PFSK-1 (cell line): Measurements from ENCODE around the gene FBN1.

Experiments used
- POLR2AphosphoS5 ChIP-seq: IDR thresholded peaks from 2 replicates; pipeline ENCODE4 v1.6.1; 2012; ENCODE audit warnings: low read depth, mild to moderate bottlenecking, control low read depth, low read length, moderate library complexity
- SIN3A ChIP-seq: IDR thresholded peaks from 2 replicates; pipeline ENCODE4 v1.6.1; 2012; ENCODE audit warnings: mild to moderate bottlenecking, low read length, moderate library complexity, borderline replicate concordance; ENCODE audit not compliant: insufficient read depth

GRCh38 chr15:48367483-48367882 lies 278.0 kb downstream of the FBN1 start:
- TF ChIP-seq POLR2AphosphoS5 (no peak), SIN3A (no peak)
